ENCODE results near the gene ACP2.

- TF ChIP-seq CTCF (IDR thresholded peaks at IDR 0.05) (no peak), CHD2 (IDR thresholded peaks at IDR 0.05; ENCODE audit: low read length, partially characterized antibody) (no peak), MAFK (IDR thresholded peaks at IDR 0.05; ENCODE audit: partially characterized antibody) (no peak), RAD21 (conservative IDR thresholded peaks at IDR 0.05 in 1 of 2, IDR thresholded peaks at IDR 0.05 in 1 of 2) (no peak), EP300 (IDR thresholded peaks at IDR 0.05) (no peak), POLR2A (IDR thresholded peaks at IDR 0.05; ENCODE audit: low read length) (no peak), CHD4 (IDR thresholded peaks at IDR 0.05; ENCODE audit: borderline replicate concordance) (no peak), CEBPB (IDR thresholded peaks at IDR 0.05) (no peak), USF2 (IDR thresholded peaks at IDR 0.05) (no peak), HOXA7 (CRISPR knock-in tag; IDR thresholded peaks at IDR 0.05) (no peak), FOSL2 (IDR thresholded peaks at IDR 0.05) (no peak), FOSL2 (CRISPR knock-in tag; IDR thresholded peaks at IDR 0.05) (no peak), ELK1 (IDR thresholded peaks at IDR 0.05; ENCODE audit: low read depth, low read length) (no peak), RNF2 (IDR thresholded peaks at IDR 0.05; ENCODE audit: borderline replicate concordance, low read depth) (no peak)
Observed at GRCh38 chr11:47242596-47243192, 5.9 kb downstream of the ACP2 start.

All from A549 (cell line).